Progenitor cell of endocrine pancreas (in vitro differentiated cells): ENCODE measurements around the gene ALLC. TPM values are rescaled to one million over a fixed set of nuclear protein-coding genes. Genes with fewer than 3 reads are reported as not detected.

Experiments used
- DNase-seq: peaks from one replicate; pipeline ENCODE4 v3.0.0; 2021; ENCODE audit warnings: low spot score; ENCODE audit not compliant: unreplicated experiment
- H3K27ac Mint-ChIP-seq: 2 replicates; pipeline ENCODE4 v1.8.0; 2021; ENCODE audit warnings: mild to moderate bottlenecking, moderate library complexity, mixed read lengths
- H3K27me3 Mint-ChIP-seq: 2 replicates; pipeline ENCODE4 v1.8.0; 2021; ENCODE audit warnings: mixed read lengths
- H3K36me3 Mint-ChIP-seq: 2 replicates; pipeline ENCODE4 v1.8.0; 2022; ENCODE audit warnings: mixed read lengths; ENCODE audit not compliant: insufficient read depth
- H3K4me1 Mint-ChIP-seq: 2 replicates; pipeline ENCODE4 v1.8.0; 2021; ENCODE audit warnings: low read depth, mixed read lengths
- H3K4me3 Mint-ChIP-seq: 2 replicates; pipeline ENCODE4 v1.8.0; 2021; ENCODE audit warnings: low read depth, mild to moderate bottlenecking, moderate library complexity, mixed read lengths
- H3K9me3 Mint-ChIP-seq: 2 replicates; pipeline ENCODE4 v1.8.0; 2021; ENCODE audit warnings: low read depth, mixed read lengths
- CTCF ChIP-seq: fragments of 200-600 bp; sonication (generic); IDR thresholded peaks from one replicate; pipeline ENCODE4 v1.5.0; 2021; ENCODE audit warnings: antibody characterized with exemption, mild to moderate bottlenecking; ENCODE audit not compliant: unreplicated experiment
- total RNA-seq: library from RNA; stranded (reverse); gene quantifications from 2 replicates; pipeline ENCODE4 v1.2.1, GENCODE V29; 2021

Gene ALLC
- total RNA-seq, 1 donor from 2014 or later, result not detected

- Mint-ChIP-seq H3K27ac (no peak overlapping the region), H3K36me3 (no peaks in the 10 kb centered on the region), H3K9me3 (no peaks in the 10 kb centered on the region), H3K27me3 (no peaks in the 10 kb centered on the region), H3K4me1 (peaks cover 24% of the 10 kb centered on the region), H3K4me3 (no peak overlapping the region)
- DNase-seq, result no peak
- no peak for TF ChIP-seq CTCF
Observed at GRCh38 chr2:3662239-3662638, 4.2 kb downstream of the ALLC start.

GRCh38 chr2:3664118-3664517 lies 6.1 kb downstream of the ALLC start:
- H3K27me3 Mint-ChIP-seq, result no peaks in the 10 kb centered on the region
- no peak overlapping the region for H3K4me3 Mint-ChIP-seq
- no peak for DNase-seq
- H3K36me3 Mint-ChIP-seq, result no peaks in the 10 kb centered on the region
- no peak for TF ChIP-seq CTCF
- H3K4me1 Mint-ChIP-seq, result peaks cover 10% of the 10 kb centered on the region
- H3K27ac Mint-ChIP-seq, result no peak overlapping the region
- no peaks in the 10 kb centered on the region for H3K9me3 Mint-ChIP-seq

DNA sequence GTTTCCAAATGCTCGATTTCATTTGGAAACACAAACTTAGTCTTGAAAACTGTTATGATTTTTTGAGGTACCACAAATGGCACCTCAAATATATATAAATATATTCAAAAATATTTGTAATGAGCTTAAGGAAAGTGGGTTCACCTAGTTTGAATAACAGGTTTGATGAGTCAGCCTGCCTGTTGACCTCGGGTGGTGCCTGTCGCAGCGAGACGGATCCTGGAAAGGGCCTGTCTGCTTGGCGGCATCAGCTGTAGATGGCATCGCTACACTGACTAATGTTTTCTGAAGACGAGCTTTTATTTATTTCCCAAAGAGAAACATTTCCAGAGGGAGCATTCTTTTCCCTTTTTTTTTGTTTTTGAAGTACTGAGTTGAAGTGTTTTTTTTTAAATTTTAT lies 6.9 kb downstream of the ALLC start:
- Mint-ChIP-seq H3K9me3 (no peaks in the 10 kb centered on the region), H3K4me3 (no peak overlapping the region), H3K27ac (no peak overlapping the region), H3K36me3 (no peaks in the 10 kb centered on the region), H3K4me1 (peaks cover 6% of the 10 kb centered on the region), H3K27me3 (no peaks in the 10 kb centered on the region)
- TF ChIP-seq CTCF, result no peak
- DNase-seq, result no peak

DNA sequence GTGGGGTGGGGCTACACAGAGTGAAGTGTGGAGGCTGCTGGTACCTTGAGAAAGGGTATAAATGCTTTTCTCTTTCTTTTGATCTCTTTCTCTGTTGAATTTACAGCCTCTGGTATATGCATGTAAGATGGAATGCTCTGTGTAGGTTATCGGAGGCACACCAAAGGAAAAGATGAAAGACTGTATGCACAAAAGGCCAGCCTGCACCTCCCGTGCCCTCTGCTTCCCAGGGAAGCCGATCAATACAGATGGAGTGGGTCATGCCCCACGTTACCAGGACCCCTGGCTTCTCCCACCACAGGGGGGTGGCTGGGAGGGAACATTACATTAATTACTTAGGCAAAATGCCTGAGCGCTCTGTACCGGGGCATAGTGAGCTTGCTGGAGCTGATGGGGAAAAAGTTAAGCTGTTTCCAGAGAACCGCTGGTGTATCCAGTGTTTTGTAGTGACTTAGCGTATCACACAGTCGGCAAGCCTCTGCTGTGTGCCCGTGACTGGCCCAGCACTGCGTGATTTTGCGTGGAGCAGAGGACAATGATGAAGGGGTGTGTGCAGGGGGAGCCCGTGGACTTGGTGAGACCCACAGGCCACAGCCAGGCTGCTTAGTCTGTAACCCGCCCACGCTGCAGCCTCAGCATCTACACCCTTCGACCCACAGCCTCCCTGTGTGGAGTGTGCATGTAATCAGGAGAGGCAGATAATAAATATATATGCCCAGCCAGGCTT lies 8.0 kb downstream of the ALLC start:
- Mint-ChIP-seq H3K4me3 (no peak overlapping the region), H3K4me1 (peaks cover 6% of the 10 kb centered on the region), H3K27me3 (no peaks in the 10 kb centered on the region), H3K9me3 (no peaks in the 10 kb centered on the region), H3K36me3 (no peaks in the 10 kb centered on the region), H3K27ac (no peak overlapping the region)
- no peak for TF ChIP-seq CTCF
- DNase-seq, result no peak

- TF ChIP-seq CTCF, result no peak
- DNase-seq, result no peak
- Mint-ChIP-seq H3K4me3 (no peak overlapping the region), H3K4me1 (peaks cover 6% of the 10 kb centered on the region), H3K36me3 (no peaks in the 10 kb centered on the region), H3K27ac (no peak overlapping the region), H3K27me3 (no peaks in the 10 kb centered on the region), H3K9me3 (no peaks in the 10 kb centered on the region)
Observed at GRCh38 chr2:3666613-3666975, 8.6 kb downstream of the ALLC start.
